Lung (tissue), 12 donors: ENCODE measurements around the gene TEX38. TPM values are rescaled to one million over a fixed set of nuclear protein-coding genes. Genes with fewer than 3 reads are reported as not detected.

Experiments
- ATAC-seq: fragments of 200-7000 bp; cut with Tn5 transposase; one replicate; pipeline ENCODE4 v1.9.1; 2020; ENCODE audit warnings: moderate number of reproducible peaks; ENCODE audit not compliant: insufficient read depth, low FRiP score
- DNase-seq, 3 donors: peaks; one replicate each; pipeline ENCODE4 v3.0.0-alpha.2; 2013 to 2017
- H3K27ac ChIP-seq, 2 donors: one replicate each; pipeline ENCODE4 v1.5.1; 2013; ENCODE audit warnings: mild to moderate bottlenecking in 2 of 2, moderate library complexity in 2 of 2, control low read depth in 1 of 2, inconsistent platforms in 1 of 2, low read depth in 1 of 2, low read length in 1 of 2
- H3K27me3 ChIP-seq, 3 donors: one replicate each; pipeline ENCODE4 v1.5.1; 2013; ENCODE audit warnings: low read length in 2 of 3; ENCODE audit not compliant: control insufficient read depth in 3 of 3, insufficient read depth in 3 of 3
- H3K36me3 ChIP-seq, 4 donors: one replicate each; pipeline ENCODE4 v1.5.1; 2013; ENCODE audit warnings: low read length in 4 of 4, mild to moderate bottlenecking in 1 of 4, moderate library complexity in 1 of 4; ENCODE audit not compliant: control insufficient read depth in 4 of 4, insufficient read depth in 4 of 4
- H3K4me1 ChIP-seq, 5 donors: one replicate each; pipeline ENCODE4 v1.5.1; 2013; ENCODE audit warnings: low read length in 5 of 5, mild to moderate bottlenecking in 2 of 5, moderate library complexity in 1 of 5; ENCODE audit not compliant: control insufficient read depth in 5 of 5, insufficient read depth in 5 of 5
- H3K4me3 ChIP-seq: one replicate; pipeline ENCODE4 v1.5.1; 2013; ENCODE audit warnings: mild to moderate bottlenecking, control low read depth, moderate library complexity
- H3K9ac ChIP-seq, 2 donors: one replicate each; pipeline ENCODE4 v1.5.1; 2013; ENCODE audit warnings: low read length in 2 of 2, control low read depth in 1 of 2; ENCODE audit not compliant: insufficient read depth in 1 of 2
- H3K9me3 ChIP-seq, 4 donors: one replicate each; pipeline ENCODE4 v1.5.1; 2013; ENCODE audit warnings: low read length in 3 of 4, mild to moderate bottlenecking in 1 of 4, moderate library complexity in 1 of 4; ENCODE audit not compliant: control insufficient read depth in 4 of 4, insufficient read depth in 3 of 4
- WGBS, 2 donors: extraction: QIAGEN DNeasy Blood & Tissue Kit; methylation state at CpG; one replicate each; pipeline ENCODE4 v1.1.7; 2013; 5-methylcytosine and 5-hydroxymethylcytosine counted together
- polyA plus RNA-seq, 2 donors: library from polyadenylated mRNA; stranded (reverse); fragments of 200-250 nt; gene quantifications; one replicate each; pipeline ENCODE4 v1.2.1, GENCODE V29; 2013
- total RNA-seq, 2 donors: library from RNA; depleted of rRNA in 1 of 2; stranded (reverse); fragments of >200 nt in 1 of 2; gene quantifications; one replicate each; pipeline ENCODE4 v1.2.1, GENCODE V29; 2014 to 2021
- TF ChIP-seq, protein P1 (sequence below): IDR thresholded peaks from 2 replicates; pipeline ENCODE4 v1.5.1; 2012; ENCODE audit warnings: mild to moderate bottlenecking; ENCODE audit errors: control extremely low read depth, extremely low read depth
- donor health status: control.
- donor health status: control.
- donor health status: Bipolar disorder and iron deficiency.
- donor health status: healthy.
- donor health status: DM: yes; HTN: yes; CAD: no.

TEX38 gene
- total and polyA plus RNA-seq, 4 donors: not detected

DNA sequence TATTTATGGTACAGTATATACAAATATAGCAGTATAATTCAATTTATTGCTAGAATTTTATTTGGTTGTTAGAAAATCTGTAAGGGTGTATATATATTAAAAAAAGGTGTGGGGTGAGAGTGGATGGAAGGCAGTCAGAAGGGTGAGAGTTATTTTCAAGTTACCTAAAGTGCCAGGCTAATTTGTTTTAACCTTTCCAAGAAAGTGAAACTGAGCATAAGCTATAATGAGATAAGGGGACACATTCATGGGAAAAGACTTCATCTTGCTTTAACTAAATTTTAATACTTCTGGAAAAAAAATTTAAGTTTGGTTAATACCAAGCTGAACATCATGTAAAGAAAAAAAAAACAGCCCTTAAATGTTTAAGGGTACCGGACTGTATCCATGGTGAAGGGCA is 4.9 kb downstream of the TEX38 start:
- Histone ChIP-seq H3K9me3 (no peaks in the 10 kb centered on the region), H3K27ac (no peak overlapping the region), H3K9ac (no peak overlapping the region), H3K36me3 (peaks cover 8 to 34% (median 17%) of the 10 kb centered on the region in 4 donors), H3K4me3 (no peak overlapping the region), H3K4me1 (peaks cover 0 to 2% (median 0%) of the 10 kb centered on the region in 5 donors), H3K27me3 (no peaks in the 10 kb centered on the region)
- DNase-seq (no peak), ATAC-seq (no peak)
- 88 to 89% methylated on average over 1 of the region's 1 CpG for WGBS, 2 donors
- TF ChIP-seq, protein P1, sequence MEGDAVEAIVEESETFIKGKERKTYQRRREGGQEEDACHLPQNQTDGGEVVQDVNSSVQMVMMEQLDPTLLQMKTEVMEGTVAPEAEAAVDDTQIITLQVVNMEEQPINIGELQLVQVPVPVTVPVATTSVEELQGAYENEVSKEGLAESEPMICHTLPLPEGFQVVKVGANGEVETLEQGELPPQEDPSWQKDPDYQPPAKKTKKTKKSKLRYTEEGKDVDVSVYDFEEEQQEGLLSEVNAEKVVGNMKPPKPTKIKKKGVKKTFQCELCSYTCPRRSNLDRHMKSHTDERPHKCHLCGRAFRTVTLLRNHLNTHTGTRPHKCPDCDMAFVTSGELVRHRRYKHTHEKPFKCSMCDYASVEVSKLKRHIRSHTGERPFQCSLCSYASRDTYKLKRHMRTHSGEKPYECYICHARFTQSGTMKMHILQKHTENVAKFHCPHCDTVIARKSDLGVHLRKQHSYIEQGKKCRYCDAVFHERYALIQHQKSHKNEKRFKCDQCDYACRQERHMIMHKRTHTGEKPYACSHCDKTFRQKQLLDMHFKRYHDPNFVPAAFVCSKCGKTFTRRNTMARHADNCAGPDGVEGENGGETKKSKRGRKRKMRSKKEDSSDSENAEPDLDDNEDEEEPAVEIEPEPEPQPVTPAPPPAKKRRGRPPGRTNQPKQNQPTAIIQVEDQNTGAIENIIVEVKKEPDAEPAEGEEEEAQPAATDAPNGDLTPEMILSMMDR: no peak

DNA sequence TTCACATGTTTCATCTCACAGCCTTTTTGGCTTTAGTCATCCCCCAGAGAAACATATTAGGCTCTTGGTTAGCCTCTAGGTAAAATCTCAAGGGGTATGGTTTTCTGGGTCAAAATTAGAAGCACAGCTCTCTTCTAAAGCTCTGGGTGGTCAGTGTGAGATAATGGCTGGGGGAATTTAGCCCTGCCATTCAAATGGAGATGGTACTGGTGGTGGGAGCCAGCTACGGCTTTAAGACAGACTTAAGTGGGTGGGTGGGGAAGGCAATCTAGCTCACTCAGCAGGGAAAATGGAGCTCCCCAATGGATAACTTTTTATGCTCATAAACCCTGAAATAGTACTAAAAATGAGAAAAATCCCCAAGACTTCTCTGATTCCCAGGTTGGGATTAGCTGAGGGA is 5.7 kb downstream of the TEX38 start:
- H3K9me3 ChIP-seq: no peaks in the 10 kb centered on the region
- H3K4me3 ChIP-seq: no peak overlapping the region
- H3K27me3 ChIP-seq: no peaks in the 10 kb centered on the region
- peaks cover 10 to 41% (median 17%) of the 10 kb centered on the region in 4 donors for H3K36me3 ChIP-seq
- H3K9ac ChIP-seq: no peak overlapping the region
- H3K4me1 ChIP-seq: peaks cover 0 to 2% (median 0%) of the 10 kb centered on the region in 5 donors
- WGBS, 2 donors: 100% methylated on average over 1 of the region's 1 CpG
- DNase-seq: no peak
- H3K27ac ChIP-seq: no peak overlapping the region
- ATAC-seq: no peak
- TF ChIP-seq, protein P1: no peak

DNA sequence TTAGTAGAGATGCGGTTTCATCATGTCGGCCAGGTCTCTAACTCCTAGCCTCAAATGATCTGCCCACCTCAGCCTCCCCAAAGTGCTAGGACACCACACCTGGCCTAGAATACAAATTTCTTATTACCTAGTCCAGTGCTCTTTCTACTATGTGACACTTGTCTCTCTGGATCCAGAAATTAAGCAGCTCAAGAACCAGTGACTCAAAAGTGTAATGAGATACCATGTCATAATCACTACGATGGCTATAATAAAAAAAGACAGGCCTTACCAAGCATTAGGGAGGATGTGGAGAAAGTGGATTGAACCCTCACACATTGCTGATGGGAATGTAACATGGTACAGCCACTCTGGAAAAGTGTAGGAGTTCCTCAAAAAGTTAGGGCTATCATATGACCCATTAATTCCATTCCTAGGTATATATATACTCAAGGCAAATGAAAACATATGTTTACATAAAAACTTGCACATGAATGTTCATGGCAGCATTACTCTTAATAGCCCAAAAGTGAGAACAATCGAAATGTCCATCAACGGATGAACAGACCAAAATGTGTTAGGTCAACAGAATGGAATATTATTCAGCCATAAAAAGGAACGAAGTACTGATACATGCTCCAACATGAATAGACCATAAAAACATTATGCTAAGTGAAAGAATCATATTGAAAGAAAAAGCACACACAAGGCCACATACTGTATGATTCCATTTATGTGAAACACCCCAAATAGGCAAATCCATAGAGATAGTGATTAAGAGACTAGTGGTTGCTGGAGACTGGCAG is 8.3 kb downstream of the TEX38 start:
- H3K9ac ChIP-seq: no peak overlapping the region
- no peak overlapping the region for H3K27ac ChIP-seq
- DNase-seq (no peak), ATAC-seq (no peak)
- H3K36me3 ChIP-seq: peaks cover 17 to 52% (median 25%) of the 10 kb centered on the region in 4 donors
- WGBS, 2 donors: 97 to 100% methylated on average over 6 of the region's 6 CpGs
- H3K27me3 ChIP-seq: no peaks in the 10 kb centered on the region
- TF ChIP-seq, protein P1: no peak
- H3K9me3 ChIP-seq: no peaks in the 10 kb centered on the region
- no peak overlapping the region for H3K4me3 ChIP-seq
- peaks cover 0 to 2% (median 0%) of the 10 kb centered on the region in 5 donors for H3K4me1 ChIP-seq
